ENCODE data around the gene MAPK4. TPM values are rescaled to one million over a fixed set of nuclear protein-coding genes. Genes with fewer than 3 reads are reported as not detected.
"Not testable (repeated sequence)": the region's sequence is repeated elsewhere in the genome, so short reads cannot be mapped to it uniquely, and the experiment has no call there.

The MAPK4 gene
- total RNA-seq, 2 donors from 2014 or later = not detected

DNA sequence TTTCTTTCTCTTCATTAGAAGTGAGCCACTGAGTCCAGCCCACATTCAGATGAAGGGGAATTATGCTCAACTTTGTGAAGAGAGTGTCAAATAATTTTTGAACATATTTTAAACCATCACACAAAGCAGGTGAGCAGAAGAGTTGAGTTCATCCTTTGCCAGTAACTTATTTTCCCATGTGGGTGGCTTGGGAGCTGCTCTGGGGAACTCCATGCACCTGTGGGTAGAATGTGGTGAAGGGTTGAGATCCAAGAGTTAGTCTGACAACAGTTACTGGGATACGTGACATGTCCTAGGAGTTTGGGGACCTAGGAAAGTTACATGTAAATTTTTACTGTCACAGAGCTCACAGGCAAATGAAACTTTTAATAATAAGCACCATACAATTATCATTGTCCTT, 21.6 kb downstream of the MAPK4 start:
- Mint-ChIP-seq H3K4me1 (ENCODE audit: low read depth) (no peaks in the 10 kb centered on the region), H3K36me3 (ENCODE audit: insufficient read depth in 2 of 2) (no peaks in the 10 kb centered on the region), H3K4me3 (no peak overlapping the region), H3K9me3 (peaks cover 3 to 7% of the 10 kb centered on the region in 2 donors), H3K27me3 (ENCODE audit: low read depth) (peaks cover 19% of the 10 kb centered on the region), H3K27ac (no peak overlapping the region)
- DNase-seq (no peak), ATAC-seq (replicated peaks in 1 of 2) (no peak)

DNA sequence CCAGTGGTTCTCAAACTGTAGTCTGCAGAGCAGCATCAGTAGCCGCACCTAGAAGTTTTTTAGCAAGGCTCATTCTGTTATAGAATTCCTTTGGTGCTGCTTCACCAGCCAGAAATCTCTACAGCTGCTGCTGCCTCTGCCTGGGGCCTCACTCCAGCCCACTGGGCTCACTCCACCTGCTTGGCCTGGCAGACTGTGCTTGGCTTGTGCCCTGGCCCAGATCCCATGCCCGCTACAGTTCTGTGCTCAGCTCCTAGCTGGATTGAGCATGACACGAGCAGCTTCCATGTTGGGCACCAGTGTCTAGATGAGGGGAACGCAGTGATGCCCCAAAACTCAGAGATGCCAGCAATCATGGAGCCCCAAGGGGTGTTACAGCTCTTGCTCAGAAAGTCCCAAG, 22.6 kb downstream of the MAPK4 start:
- Mint-ChIP-seq H3K4me3 (no peak overlapping the region), H3K27me3 (ENCODE audit: low read depth) (peaks cover 19% of the 10 kb centered on the region), H3K27ac (no peak overlapping the region), H3K36me3 (ENCODE audit: insufficient read depth in 2 of 2) (no peaks in the 10 kb centered on the region), H3K4me1 (ENCODE audit: low read depth) (no peaks in the 10 kb centered on the region), H3K9me3 (peaks cover 3 to 7% of the 10 kb centered on the region in 2 donors)
- no peak for ATAC-seq (replicated peaks in 1 of 2)
- no peak for DNase-seq

DNA sequence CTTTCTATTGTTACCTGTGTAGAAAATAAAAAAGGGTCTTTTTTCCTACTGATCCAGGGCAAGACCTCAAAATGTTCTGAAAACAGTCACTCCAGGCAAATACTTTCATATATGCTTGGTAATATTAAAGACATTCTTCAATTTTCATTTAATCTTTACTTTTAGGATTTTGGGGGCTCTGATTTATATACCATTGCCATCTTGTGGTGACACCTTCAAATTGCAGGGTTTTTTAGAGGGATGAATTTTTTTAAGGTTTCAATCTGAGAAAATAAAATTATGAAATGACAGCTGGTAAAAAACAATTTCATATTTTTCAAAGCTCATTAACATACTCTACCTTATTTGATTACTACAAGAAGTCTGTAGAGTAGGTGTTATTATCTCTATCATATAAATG, 26.8 kb downstream of the MAPK4 start:
- peaks cover 3 to 4% of the 10 kb centered on the region in 2 donors for H3K9me3 Mint-ChIP-seq

DNA sequence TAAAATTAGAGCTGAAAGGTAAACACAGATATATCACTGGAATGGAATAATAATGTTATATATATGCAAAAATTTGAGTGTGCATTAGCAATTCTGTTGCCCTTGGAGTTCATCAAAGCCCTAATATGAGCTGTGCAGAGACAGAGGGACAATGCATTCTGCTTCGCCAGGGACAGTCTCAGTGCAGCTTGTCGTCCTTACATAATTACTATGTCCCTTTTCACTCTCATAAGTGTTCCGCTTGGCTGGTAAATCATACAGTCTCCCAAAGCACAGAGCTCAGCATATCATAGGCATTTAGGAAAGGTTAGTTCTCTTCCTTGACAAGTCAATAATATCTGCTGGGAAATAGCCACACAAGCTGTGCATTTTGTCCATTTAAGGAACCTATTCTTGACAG, 30.7 kb downstream of the MAPK4 start:
- H3K36me3 Mint-ChIP-seq (ENCODE audit: insufficient read depth in 2 of 2) = no peaks in the 10 kb centered on the region
- ATAC-seq (replicated peaks in 1 of 2) (no peak), DNase-seq (no peak)
- peaks cover 0 to under 1% of the 10 kb centered on the region in 2 donors for H3K9me3 Mint-ChIP-seq
- H3K4me3 Mint-ChIP-seq = no peak overlapping the region
- peaks cover 6% of the 10 kb centered on the region for H3K27me3 Mint-ChIP-seq (ENCODE audit: low read depth)
- H3K27ac Mint-ChIP-seq = no peak overlapping the region
- no peaks in the 10 kb centered on the region for H3K4me1 Mint-ChIP-seq (ENCODE audit: low read depth)

More for the DNA sequence above, 26.8 kb downstream of the MAPK4 start:
- Mint-ChIP-seq H3K27ac (no peak overlapping the region), H3K4me1 (ENCODE audit: low read depth) (no peaks in the 10 kb centered on the region), H3K36me3 (ENCODE audit: insufficient read depth in 2 of 2) (no peaks in the 10 kb centered on the region), H3K27me3 (ENCODE audit: low read depth) (no peaks in the 10 kb centered on the region), H3K4me3 (no peak overlapping the region)
- ATAC-seq (replicated peaks in 1 of 2) (no peak), DNase-seq (no peak)

DNA sequence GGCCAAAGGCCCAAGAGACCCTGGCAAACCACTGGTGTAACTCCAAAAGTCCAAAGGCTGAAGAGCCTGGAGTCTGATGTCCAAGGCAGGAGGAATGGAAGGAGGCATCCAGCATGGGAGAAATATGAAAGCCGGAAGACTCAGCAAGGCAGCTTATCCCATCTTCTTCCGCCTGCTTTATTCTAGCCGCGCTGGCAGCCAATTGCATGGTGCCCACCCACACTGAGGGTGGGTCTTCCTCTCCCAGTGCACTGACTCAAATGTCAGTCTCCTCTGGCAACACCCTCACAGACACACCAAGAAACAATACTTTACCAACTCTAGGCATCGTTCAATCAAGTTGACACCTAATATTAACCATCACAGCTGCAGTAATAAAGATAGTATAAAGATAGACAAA, 34.1 kb downstream of the MAPK4 start:
- Mint-ChIP-seq H3K4me3 (no peak overlapping the region), H3K4me1 (ENCODE audit: low read depth) (no peaks in the 10 kb centered on the region), H3K27me3 (ENCODE audit: low read depth) (peaks cover 6% of the 10 kb centered on the region), H3K36me3 (ENCODE audit: insufficient read depth in 2 of 2) (no peaks in the 10 kb centered on the region), H3K27ac (no peak overlapping the region), H3K9me3 (no peaks in the 10 kb centered on the region)
- DNase-seq = no peak
- ATAC-seq (replicated peaks in 1 of 2) = no peak

DNA sequence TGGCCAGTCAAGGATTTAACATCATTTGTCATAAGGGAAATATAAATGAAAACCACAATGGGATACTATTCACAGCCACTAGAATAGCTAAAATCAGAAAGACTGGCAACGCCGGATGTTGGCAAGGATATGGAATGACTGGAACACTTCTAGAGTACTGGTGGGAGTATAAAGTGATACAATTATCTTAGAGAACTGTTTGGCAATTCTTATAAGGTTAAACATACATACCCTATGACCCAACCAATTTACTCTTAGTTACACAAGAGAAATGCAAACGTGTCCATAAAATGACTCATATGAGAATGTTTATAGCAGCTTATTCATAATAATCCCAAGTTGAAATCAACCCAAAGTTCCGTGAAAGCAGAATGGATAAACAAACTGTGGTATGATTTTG, 35.1 kb downstream of the MAPK4 start:
- Mint-ChIP-seq H3K4me3 (no peak overlapping the region), H3K27ac (no peak overlapping the region), H3K4me1 (ENCODE audit: low read depth) (no peaks in the 10 kb centered on the region), H3K9me3 (no peaks in the 10 kb centered on the region), H3K27me3 (ENCODE audit: low read depth) (peaks cover 6% of the 10 kb centered on the region), H3K36me3 (ENCODE audit: insufficient read depth in 2 of 2) (no peaks in the 10 kb centered on the region)
- DNase-seq (no peak), ATAC-seq (replicated peaks in 1 of 2) (no peak)

DNA sequence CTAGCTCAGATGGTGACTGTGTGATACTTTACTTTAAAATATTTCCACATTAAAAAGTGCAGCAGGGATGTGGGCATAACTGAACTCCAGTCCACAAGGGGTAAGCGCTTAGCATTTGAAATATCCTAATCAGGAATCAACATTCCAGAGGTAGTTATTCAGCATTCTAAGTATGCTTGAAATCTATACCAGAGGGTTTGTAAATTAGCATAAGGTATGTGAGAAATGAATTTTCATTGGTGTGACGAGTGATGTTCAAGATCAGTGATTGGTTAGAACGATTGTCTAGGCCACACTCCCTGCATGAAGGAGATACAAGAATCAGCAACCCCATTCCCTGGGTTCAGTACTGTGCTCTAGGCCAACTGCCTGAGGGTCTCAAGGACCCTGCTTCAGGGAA, 42.6 kb downstream of the MAPK4 start:
- H3K4me1 Mint-ChIP-seq (ENCODE audit: low read depth) = no peaks in the 10 kb centered on the region
- no peaks in the 10 kb centered on the region for H3K36me3 Mint-ChIP-seq (ENCODE audit: insufficient read depth in 2 of 2)
- peaks cover 0 to 2% of the 10 kb centered on the region in 2 donors for H3K9me3 Mint-ChIP-seq

DNA sequence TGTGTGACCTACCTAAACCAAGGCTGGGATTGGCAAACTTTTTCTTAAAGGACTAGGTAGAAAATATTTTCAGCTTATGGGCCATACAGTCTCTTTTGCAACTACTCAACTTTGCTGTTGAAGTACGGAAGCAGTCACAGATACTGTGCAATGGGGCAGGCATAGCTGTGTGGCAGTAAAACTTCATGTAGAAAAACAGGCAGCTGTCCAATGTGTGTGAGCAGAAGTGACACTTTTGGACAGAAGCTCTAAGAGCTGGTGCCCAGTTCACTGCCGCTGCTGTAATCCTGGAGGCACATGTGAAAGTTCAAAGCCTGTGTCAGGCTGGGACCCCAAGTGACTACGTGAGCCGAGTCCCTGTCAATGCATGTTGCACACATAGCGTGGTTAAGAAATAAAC, 46.7 kb downstream of the MAPK4 start:
- Mint-ChIP-seq H3K27ac (no peak overlapping the region), H3K36me3 (ENCODE audit: insufficient read depth in 2 of 2) (no peaks in the 10 kb centered on the region), H3K4me1 (ENCODE audit: low read depth) (no peaks in the 10 kb centered on the region), H3K4me3 (no peak overlapping the region), H3K27me3 (ENCODE audit: low read depth) (peaks cover 12% of the 10 kb centered on the region), H3K9me3 (peaks cover 2 to 3% of the 10 kb centered on the region in 2 donors)
- DNase-seq (no peak), ATAC-seq (replicated peaks in 1 of 2) (no peak)

More for the DNA sequence above, 42.6 kb downstream of the MAPK4 start:
- DNase-seq (no peak), ATAC-seq (replicated peaks in 1 of 2) (no peak)
- H3K27me3 Mint-ChIP-seq (ENCODE audit: low read depth) = peaks cover 15% of the 10 kb centered on the region
- H3K27ac Mint-ChIP-seq = no peak overlapping the region
- no peak overlapping the region for H3K4me3 Mint-ChIP-seq

DNA sequence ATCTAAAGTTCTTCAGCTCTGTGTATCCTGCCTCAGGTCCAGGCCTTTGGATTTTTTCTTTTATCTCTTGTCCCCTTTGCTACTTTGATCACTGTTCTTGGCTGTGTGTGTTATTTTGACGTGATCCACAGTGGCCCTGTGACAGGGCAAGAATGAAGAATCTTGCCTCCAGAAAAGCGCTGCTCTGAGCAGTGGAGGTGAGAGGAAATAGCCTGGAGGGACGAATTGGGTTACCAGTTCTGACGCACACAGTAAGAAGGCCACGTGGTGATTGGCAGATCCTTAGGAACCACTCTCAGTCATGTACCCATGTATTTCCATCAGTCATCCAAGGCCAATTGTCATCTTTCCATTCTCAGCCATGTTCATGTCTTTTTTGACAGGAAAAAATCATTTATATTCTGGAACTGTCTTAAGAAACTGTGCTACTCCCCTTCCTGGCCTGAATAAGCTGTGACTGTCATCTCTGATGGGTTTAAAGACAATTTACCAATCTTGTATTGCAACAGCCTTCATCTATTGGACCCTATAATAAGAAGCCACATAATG, 47.6 kb downstream of the MAPK4 start:
- DNase-seq (no peak), ATAC-seq (replicated peaks in 1 of 2) (no peak)
- Mint-ChIP-seq H3K27ac (no peak overlapping the region), H3K4me1 (ENCODE audit: low read depth) (no peaks in the 10 kb centered on the region), H3K4me3 (no peak overlapping the region), H3K27me3 (ENCODE audit: low read depth) (peaks cover 6% of the 10 kb centered on the region), H3K9me3 (peaks cover 3% of the 10 kb centered on the region in 2 donors), H3K36me3 (ENCODE audit: insufficient read depth in 2 of 2) (no peaks in the 10 kb centered on the region)

DNA sequence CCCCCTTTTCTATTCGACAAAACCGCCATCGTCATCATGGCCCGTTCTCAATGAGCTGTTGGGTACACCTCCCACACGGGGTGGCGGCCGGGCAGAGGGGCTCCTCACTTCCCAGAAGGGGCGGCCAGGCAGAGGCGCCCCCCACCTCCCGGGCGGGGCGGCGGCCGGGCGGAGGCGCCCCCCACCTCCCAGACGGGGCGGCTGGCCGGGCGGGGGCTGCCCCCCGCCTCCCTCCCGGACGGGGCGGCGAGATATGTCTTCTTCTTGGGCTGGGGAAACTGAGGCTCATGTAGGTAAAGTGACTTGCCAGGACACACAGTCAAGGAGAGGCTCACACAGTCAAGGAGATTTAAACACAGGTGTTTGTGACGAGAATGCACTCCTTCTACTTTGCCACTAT, 49.3 kb downstream of the MAPK4 start:
- ATAC-seq (replicated peaks in 1 of 2); H3K27me3 Mint-ChIP-seq (ENCODE audit: low read depth); H3K9me3 Mint-ChIP-seq; H3K36me3 Mint-ChIP-seq (ENCODE audit: insufficient read depth in 2 of 2); H3K4me1 Mint-ChIP-seq (ENCODE audit: low read depth); DNase-seq; H3K27ac Mint-ChIP-seq; H3K4me3 Mint-ChIP-seq: not testable (repeated sequence)

DNA sequence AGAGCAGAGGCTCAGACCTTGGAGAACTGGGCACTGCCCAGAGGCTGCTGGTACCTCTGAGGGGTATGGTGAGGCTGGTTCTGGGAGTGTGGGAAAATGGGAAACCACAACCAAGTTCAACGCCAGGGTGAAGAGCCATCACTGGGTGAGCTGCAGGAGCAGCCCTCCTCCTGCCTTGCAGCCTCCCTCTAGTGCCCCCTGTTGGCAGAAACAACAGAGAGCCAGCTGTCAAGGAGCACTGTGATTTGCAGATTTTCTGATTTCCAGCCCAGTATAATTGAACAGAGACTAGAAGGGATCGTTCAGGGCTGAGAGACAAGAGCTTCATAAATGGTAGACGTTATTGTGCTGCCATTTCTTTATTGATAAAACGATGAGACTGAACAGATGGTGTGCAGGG, 50.5 kb downstream of the MAPK4 start:
- Mint-ChIP-seq H3K27ac (no peak overlapping the region), H3K27me3 (ENCODE audit: low read depth) (no peaks in the 10 kb centered on the region), H3K36me3 (ENCODE audit: insufficient read depth in 2 of 2) (no peaks in the 10 kb centered on the region), H3K4me3 (no peak overlapping the region), H3K4me1 (ENCODE audit: low read depth) (no peaks in the 10 kb centered on the region), H3K9me3 (peaks cover 3% of the 10 kb centered on the region in 2 donors)
- ATAC-seq (replicated peaks in 1 of 2) (no peak), DNase-seq (no peak)

DNA sequence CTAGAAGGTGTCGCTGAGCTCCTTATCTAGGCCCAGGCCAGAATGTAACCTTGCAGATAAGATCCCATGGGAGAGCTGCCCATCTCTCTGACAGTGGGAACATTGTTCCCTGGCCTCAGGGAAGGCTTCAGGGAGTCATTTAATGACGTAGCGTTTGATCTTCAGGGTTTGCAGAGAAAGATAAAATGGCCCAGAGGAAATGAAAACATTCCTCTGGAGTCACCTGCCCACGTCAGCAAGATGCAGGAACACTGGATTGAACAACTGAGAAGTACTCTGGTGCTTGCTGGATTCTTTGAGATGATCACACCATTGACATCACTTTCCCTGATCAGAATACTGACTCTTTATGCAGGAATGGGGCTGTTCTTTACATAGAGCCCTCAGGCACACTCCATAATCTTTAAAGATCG, 51.6 kb downstream of the MAPK4 start:
- H3K4me1 Mint-ChIP-seq (ENCODE audit: low read depth) = no peaks in the 10 kb centered on the region
- ATAC-seq (replicated peaks in 1 of 2) (no peak), DNase-seq (no peak)
- no peaks in the 10 kb centered on the region for H3K27me3 Mint-ChIP-seq (ENCODE audit: low read depth)
- H3K4me3 Mint-ChIP-seq = no peak overlapping the region
- peaks cover 3% of the 10 kb centered on the region in 2 donors for H3K9me3 Mint-ChIP-seq
- H3K27ac Mint-ChIP-seq = no peak overlapping the region
- no peaks in the 10 kb centered on the region for H3K36me3 Mint-ChIP-seq (ENCODE audit: insufficient read depth in 2 of 2)

DNA sequence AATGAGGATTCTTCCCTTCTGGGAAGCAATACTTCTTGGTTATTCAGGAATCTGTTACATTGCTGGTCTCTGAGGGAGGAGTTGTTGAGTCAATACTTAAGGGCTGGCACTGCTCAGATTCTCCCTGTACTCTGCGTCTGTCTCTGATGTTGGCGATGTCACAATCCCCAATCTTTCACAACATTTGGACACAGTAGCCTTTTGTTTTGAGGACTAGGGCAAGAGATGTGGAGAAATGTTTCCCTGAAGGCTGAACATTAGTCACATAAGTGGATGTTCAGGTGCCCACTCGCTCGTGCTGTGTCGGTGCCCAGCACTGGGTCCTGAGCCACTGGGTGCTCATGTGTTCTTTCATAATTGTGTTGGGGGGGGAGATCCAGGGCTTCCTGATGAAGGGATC, 55.0 kb downstream of the MAPK4 start:
- Mint-ChIP-seq H3K27ac (no peak overlapping the region), H3K9me3 (peaks cover 0 to 2% of the 10 kb centered on the region in 2 donors), H3K36me3 (ENCODE audit: insufficient read depth in 2 of 2) (no peaks in the 10 kb centered on the region), H3K4me3 (no peak overlapping the region), H3K27me3 (ENCODE audit: low read depth) (no peaks in the 10 kb centered on the region), H3K4me1 (ENCODE audit: low read depth) (no peaks in the 10 kb centered on the region)
- DNase-seq (no peak), ATAC-seq (replicated peaks in 1 of 2) (no peak)

DNA sequence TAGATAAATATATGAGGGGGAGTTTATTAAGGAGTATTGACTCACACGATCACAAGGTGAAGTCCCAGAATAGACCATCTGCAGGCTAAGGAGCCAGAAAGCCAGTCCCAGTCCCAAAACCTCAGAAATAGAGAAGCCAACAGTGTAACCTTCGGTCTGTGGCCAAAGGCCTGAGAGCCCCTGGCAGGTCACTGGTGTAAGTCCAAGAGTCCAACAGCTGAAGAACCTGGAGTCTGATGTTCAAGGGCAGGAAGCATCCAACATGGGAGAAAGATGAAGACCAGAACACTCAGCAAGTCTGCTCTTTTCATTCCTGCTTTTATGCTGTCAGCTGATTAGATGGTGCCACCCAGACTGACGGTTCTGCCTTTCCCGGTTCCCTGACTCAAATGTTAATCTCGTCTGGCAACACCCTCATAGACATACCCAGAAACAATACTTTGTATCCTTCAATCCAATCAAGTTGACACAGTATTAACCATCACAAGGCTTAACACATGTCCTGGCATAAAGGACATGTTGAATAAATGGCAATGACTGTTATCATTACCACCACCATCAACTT, 56.7 kb downstream of the MAPK4 start:
- Mint-ChIP-seq H3K36me3 (ENCODE audit: insufficient read depth in 2 of 2) (no peaks in the 10 kb centered on the region), H3K9me3 (peaks cover 0 to 2% of the 10 kb centered on the region in 2 donors), H3K27me3 (ENCODE audit: low read depth) (no peaks in the 10 kb centered on the region), H3K4me1 (ENCODE audit: low read depth) (no peaks in the 10 kb centered on the region), H3K27ac (no peak overlapping the region), H3K4me3 (no peak overlapping the region)
- ATAC-seq (replicated peaks in 1 of 2) (no peak), DNase-seq (no peak)
